K562 (cell line): ENCODE data around the gene RNF126. TPM values are rescaled to one million over a fixed set of nuclear protein-coding genes. Genes with fewer than 3 reads are reported as not detected.
A peak's percentile ranks its signal among the peaks of the same experiment; 100 is the strongest.

Experiments used
- ADNP ChIP-seq: fragments of 200-800 bp; sonication (Bioruptor generic); IDR thresholded peaks from 2 replicates; pipeline ENCODE4 v1.6.1; 2016; ENCODE audit warnings: missing genetic modification characterization, missing compliant biosample characterization
- FOXM1 ChIP-seq, 2 experiments: fragments of 450-650 bp in 1 of 2; sonication (generic) in 1 of 2; formaldehyde crosslinking in 1 of 2; IDR thresholded peaks; 2 replicates each; pipeline versions ENCODE4 v1.6.1 to v1.9.0; 2017 to 2022; ENCODE audit warnings: low read depth in 2 of 2, mild to moderate bottlenecking in 2 of 2, missing genetic modification reagents in 1 of 2, moderate library complexity in 1 of 2
- GABPA ChIP-seq: fragments of 200-800 bp; sonication (Bioruptor generic); conservative IDR thresholded peaks from 2 replicates; pipeline ENCODE4 v1.6.1; 2016; ENCODE audit warnings: low read depth, missing genetic modification characterization, missing compliant biosample characterization
- GTF2F1 ChIP-seq: IDR thresholded peaks from 2 replicates; pipeline ENCODE4 v1.6.1; 2011; ENCODE audit warnings: low read depth, low read length, improper control_type of control experiment
- HDAC3 ChIP-seq: fragments of 450-650 bp; IDR thresholded peaks from 2 replicates; pipeline ENCODE4 v1.6.1; 2018; ENCODE audit warnings: borderline replicate concordance, mild to moderate bottlenecking, moderate library complexity; ENCODE audit not compliant: partially characterized antibody
- HLTF ChIP-seq: fragments of 450-650 bp; IDR thresholded peaks from 2 replicates; pipeline ENCODE4 v1.6.1; 2016
- KLF13 ChIP-seq: fragments of 450-650 bp; IDR thresholded peaks from 2 replicates; pipeline ENCODE4 v1.6.1; 2016; ENCODE audit warnings: missing genetic modification characterization, low read depth, mild to moderate bottlenecking, missing compliant biosample characterization, moderate library complexity, borderline replicate concordance
- LARP7 ChIP-seq: fragments of 450-650 bp; IDR thresholded peaks from 2 replicates; pipeline ENCODE4 v1.6.1; 2016
- LEF1 ChIP-seq: fragments of 450-650 bp; IDR thresholded peaks from 2 replicates; pipeline ENCODE4 v1.6.1; 2016; ENCODE audit warnings: mild to moderate bottlenecking
- NR2C2 ChIP-seq, 2 experiments: fragments of 200-800 bp in 1 of 2; sonication (Bioruptor generic) in 1 of 2; sonication (generic) in 1 of 2; formaldehyde crosslinking in 1 of 2; IDR thresholded peaks; 2 replicates each; pipeline versions ENCODE4 v1.6.1 to v1.8.0; 2016 to 2022; ENCODE audit warnings: mild to moderate bottlenecking in 1 of 2, missing compliant biosample characterization in 1 of 2, missing genetic modification characterization in 1 of 2, missing genetic modification reagents in 1 of 2
- RCOR1 ChIP-seq, 2 experiments: IDR thresholded peaks; 2 replicates each; pipeline ENCODE4 v1.6.1; 2012; ENCODE audit warnings: low read depth in 2 of 2, low read length in 2 of 2, borderline replicate concordance in 1 of 2, improper control_type of control experiment in 1 of 2
- SMARCA4 ChIP-seq: fragments of 450-650 bp; IDR thresholded peaks from 2 replicates; pipeline ENCODE4 v1.6.1; 2016
- SMARCE1 ChIP-seq: fragments of 450-650 bp; IDR thresholded peaks from 2 replicates; pipeline ENCODE4 v1.7.1; 2016; ENCODE audit warnings: mild to moderate bottlenecking
- SP1 ChIP-seq: sonication (generic); formaldehyde crosslinking; IDR thresholded peaks from 2 replicates; pipeline ENCODE4 v1.8.1; 2022; ENCODE audit warnings: mild to moderate bottlenecking, missing genetic modification reagents
- TEAD1 ChIP-seq, 2 experiments: fragments of 450-650 bp in 1 of 2; sonication (generic) in 1 of 2; formaldehyde crosslinking; IDR thresholded peaks; 2 replicates each; pipeline versions ENCODE4 v1.4.0 to v1.8.0; 2020 to 2022; ENCODE audit warnings: mild to moderate bottlenecking in 2 of 2, missing genetic modification reagents in 1 of 2
- ZKSCAN8 ChIP-seq: fragments of 200-800 bp; sonication (Bioruptor generic); IDR thresholded peaks from 2 replicates; pipeline ENCODE4 v1.6.1; 2016; ENCODE audit warnings: missing genetic modification characterization, missing compliant biosample characterization
- ZNF239 ChIP-seq: fragments of 250-450 bp; sonication (Bioruptor Pico); IDR thresholded peaks from 2 replicates; pipeline ENCODE4 v1.4.0; 2020; ENCODE audit warnings: mild to moderate bottlenecking
- ZNF408 ChIP-seq: fragments of 250-450 bp; sonication (Bioruptor Pico); IDR thresholded peaks from 2 replicates; pipeline ENCODE4 v1.4.0; 2020; ENCODE audit warnings: low read depth, mild to moderate bottlenecking, moderate library complexity
- polyA plus RNA-seq, 8 experiments: library from polyadenylated mRNA; depleted of rRNA in 4 of 8; stranded (reverse) in 5 of 8; unstranded in 3 of 8; fragments of >200 nt; fragmentation: Nextera tagmentation in 2 of 8; fragmentation: Illumina TruSeq in 1 of 8; extraction: Ambion mirVana in 2 of 8; extraction: Trizol in 1 of 8; gene quantifications; 2 replicates each; pipeline versions ENCODE4 v1.2.1 to v1.2.3, GENCODE V29; 2011 to 2014; ENCODE audit warnings: inconsistent platforms in 1 of 8, missing spikeins in 1 of 8
- total RNA-seq, 7 experiments: library from RNA; depleted of rRNA in 6 of 7; stranded (reverse); fragments of >200 nt in 6 of 7; fragmentation: Illumina TruSeq in 2 of 7; extraction: Trizol in 2 of 7; gene quantifications; 2 replicates each; pipeline versions ENCODE4 v1.2.1 to v1.2.3, GENCODE V29; 2011 to 2021; ENCODE audit warnings: low replicate concordance in 1 of 7
- TF ChIP-seq, protein P1 (sequence below): sonication (generic); formaldehyde crosslinking; IDR thresholded peaks from 2 replicates; pipeline ENCODE4 v1.8.0; 2022; ENCODE audit warnings: missing genetic modification reagents, mild to moderate bottlenecking, moderate library complexity, borderline replicate concordance
- TF ChIP-seq, protein P2 (sequence below): sonication (generic); formaldehyde crosslinking; IDR thresholded peaks from 2 replicates; pipeline ENCODE4 v1.8.1; 2023; ENCODE audit warnings: mild to moderate bottlenecking, missing genetic modification reagents
- TF ChIP-seq, protein P3 (sequence below), 3 experiments: fragments of 200-800 bp in 1 of 3; fragments of 250-450 bp in 1 of 3; fragments of 450-650 bp in 1 of 3; sonication (Bioruptor Pico) in 1 of 3; sonication (Bioruptor generic) in 1 of 3; formaldehyde crosslinking in 1 of 3; IDR thresholded peaks; 2 replicates each; pipeline versions ENCODE4 v1.6.1 to v1.8.0; 2016 to 2022; ENCODE audit warnings: mild to moderate bottlenecking in 2 of 3, missing genetic modification characterization in 2 of 3, missing compliant biosample characterization in 1 of 3, moderate library complexity in 1 of 3

RNF126 gene
- total and polyA plus RNA-seq, 9 of the 15 experiments (the other 6 are each of a cell fraction or from before 2014, with no cell fraction given): 0.27 to 101 (median 12.3) TPM

DNA sequence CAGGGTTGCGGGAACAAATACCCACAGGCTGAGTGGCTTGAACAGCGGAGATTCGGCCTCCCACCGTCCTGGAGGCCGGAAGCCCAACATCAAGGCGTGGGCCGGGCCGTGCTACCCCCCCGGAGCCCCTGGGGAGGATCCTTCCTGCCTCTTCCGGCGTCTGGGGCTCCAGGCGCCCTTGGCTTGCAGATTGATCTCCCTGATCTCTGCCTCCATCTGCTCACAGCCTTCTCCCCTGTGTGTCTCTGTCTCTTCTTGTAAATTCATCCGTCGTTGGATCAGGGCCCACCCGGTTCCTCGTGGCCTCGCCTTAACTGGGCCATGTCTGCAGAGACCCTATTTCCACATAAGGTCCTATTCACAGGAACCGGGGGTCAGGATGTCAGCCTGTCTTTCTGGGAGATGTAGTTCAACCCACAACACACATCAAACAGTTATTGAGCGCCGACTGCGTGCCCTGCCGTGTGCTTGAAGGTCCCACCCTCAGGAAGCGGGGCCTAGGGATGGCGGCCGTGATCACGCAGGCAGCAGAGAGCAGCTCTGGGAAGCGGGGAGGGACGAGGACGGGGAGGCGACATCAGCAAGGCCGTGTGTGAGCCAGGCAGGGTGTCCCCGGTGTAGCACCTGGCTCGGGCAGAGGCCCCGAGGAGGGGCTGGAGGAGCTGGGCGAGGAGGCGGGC lies 52.1 kb downstream of the RNF126 start (continued):
- TF ChIP-seq, protein P1, sequence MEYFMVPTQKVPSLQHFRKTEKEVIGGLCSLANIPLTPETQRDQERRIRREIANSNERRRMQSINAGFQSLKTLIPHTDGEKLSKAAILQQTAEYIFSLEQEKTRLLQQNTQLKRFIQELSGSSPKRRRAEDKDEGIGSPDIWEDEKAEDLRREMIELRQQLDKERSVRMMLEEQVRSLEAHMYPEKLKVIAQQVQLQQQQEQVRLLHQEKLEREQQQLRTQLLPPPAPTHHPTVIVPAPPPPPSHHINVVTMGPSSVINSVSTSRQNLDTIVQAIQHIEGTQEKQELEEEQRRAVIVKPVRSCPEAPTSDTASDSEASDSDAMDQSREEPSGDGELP (CRISPR knock-in tag): peak; percentile 70; the same call in 1 of the 2 replicates
- TF ChIP-seq GABPA (tag) (peak; percentile 93), FOXM1 (IDR thresholded peaks at IDR 0.05; ENCODE audit: low read depth) (peak; percentile 57), FOXM1 (CRISPR knock-in tag; IDR thresholded peaks at IDR 0.05; ENCODE audit: low read depth) (no peak), LEF1 (peak; percentile 58), HDAC3 (no peak), LARP7 (no peak), SMARCA4 (peak; percentile 55), ZNF408 (no peak), ADNP (tag) (no peak), SMARCE1 (peak; percentile 47; the same call in 1 of the 2 replicates), NR2C2 (CRISPR knock-in tag; IDR thresholded peaks at IDR 0.05) (no peak), NR2C2 (tag; IDR thresholded peaks at IDR 0.05) (peak; percentile 78), KLF13 (tag) (no peak), SP1 (CRISPR knock-in tag) (no peak), RCOR1 (IDR thresholded peaks at IDR 0.05; ENCODE audit: borderline replicate concordance in 1 of 2, low read depth in 2 of 2, low read length in 2 of 2) (0 out of 4 replicates have a peak, but pooled peaks of 1 of the 2 experiments have one; percentile 15), TEAD1 (CRISPR knock-in tag; IDR thresholded peaks at IDR 0.05) (no peak), ZKSCAN8 (peak; percentile 96), GTF2F1 (no peak), HLTF (no peak), ZNF239 (CRISPR knock-in tag) (no peak)
- TF ChIP-seq, protein P2, sequence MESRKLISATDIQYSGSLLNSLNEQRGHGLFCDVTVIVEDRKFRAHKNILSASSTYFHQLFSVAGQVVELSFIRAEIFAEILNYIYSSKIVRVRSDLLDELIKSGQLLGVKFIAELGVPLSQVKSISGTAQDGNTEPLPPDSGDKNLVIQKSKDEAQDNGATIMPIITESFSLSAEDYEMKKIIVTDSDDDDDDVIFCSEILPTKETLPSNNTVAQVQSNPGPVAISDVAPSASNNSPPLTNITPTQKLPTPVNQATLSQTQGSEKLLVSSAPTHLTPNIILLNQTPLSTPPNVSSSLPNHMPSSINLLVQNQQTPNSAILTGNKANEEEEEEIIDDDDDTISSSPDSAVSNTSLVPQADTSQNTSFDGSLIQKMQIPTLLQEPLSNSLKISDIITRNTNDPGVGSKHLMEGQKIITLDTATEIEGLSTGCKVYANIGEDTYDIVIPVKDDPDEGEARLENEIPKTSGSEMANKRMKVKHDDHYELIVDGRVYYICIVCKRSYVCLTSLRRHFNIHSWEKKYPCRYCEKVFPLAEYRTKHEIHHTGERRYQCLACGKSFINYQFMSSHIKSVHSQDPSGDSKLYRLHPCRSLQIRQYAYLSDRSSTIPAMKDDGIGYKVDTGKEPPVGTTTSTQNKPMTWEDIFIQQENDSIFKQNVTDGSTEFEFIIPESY (CRISPR knock-in tag): peak; percentile 86; the same call in 1 of the 2 replicates
- TF ChIP-seq, protein P3, sequence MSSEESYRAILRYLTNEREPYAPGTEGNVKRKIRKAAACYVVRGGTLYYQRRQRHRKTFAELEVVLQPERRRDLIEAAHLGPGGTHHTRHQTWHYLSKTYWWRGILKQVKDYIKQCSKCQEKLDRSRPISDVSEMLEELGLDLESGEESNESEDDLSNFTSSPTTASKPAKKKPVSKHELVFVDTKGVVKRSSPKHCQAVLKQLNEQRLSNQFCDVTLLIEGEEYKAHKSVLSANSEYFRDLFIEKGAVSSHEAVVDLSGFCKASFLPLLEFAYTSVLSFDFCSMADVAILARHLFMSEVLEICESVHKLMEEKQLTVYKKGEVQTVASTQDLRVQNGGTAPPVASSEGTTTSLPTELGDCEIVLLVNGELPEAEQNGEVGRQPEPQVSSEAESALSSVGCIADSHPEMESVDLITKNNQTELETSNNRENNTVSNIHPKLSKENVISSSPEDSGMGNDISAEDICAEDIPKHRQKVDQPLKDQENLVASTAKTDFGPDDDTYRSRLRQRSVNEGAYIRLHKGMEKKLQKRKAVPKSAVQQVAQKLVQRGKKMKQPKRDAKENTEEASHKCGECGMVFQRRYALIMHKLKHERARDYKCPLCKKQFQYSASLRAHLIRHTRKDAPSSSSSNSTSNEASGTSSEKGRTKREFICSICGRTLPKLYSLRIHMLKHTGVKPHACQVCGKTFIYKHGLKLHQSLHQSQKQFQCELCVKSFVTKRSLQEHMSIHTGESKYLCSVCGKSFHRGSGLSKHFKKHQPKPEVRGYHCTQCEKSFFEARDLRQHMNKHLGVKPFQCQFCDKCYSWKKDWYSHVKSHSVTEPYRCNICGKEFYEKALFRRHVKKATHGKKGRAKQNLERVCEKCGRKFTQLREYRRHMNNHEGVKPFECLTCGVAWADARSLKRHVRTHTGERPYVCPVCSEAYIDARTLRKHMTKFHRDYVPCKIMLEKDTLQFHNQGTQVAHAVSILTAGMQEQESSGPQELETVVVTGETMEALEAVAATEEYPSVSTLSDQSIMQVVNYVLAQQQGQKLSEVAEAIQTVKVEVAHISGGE (CRISPR knock-in tag; IDR thresholded peaks at IDR 0.05): peak in 2 of 3 experiments; percentile 84 to 94; a peak in 4 of 6 replicates
